HG02610 (cell line): ENCODE measurements around the gene DMAC2L.

Source experiments
- ATAC-seq: cut with Tn5 transposase; IDR thresholded peaks from one replicate; pipeline ENCODE4 v1.9.1; 2021; ENCODE audit warnings: mild to moderate bottlenecking, moderate library complexity; ENCODE audit not compliant: unreplicated experiment

Gene DMAC2L

GRCh38 chr14:50321009-50321660 is 9.0 kb downstream of the DMAC2L start:
- peak; percentile 88 for ATAC-seq

DNA sequence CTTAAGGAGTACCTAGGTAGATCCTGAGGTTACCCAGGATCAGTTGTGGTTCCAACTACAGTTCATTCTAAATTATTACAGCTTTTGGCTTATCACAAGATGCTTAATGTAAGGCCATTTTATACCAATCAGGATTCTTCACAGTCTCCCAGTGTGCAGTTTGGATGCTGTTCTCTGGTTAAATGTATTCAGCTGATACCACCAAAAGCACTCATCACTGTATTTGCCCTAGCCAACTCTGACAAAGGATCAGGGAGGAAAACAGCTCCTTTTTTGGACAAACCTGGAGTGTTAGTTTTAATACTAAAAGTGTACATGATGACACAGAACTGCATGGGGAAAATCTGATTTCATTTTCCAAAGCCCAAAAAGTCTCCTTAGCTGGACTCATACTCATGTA is 19.5 kb downstream of the DMAC2L start:
- ATAC-seq, result no peak

DNA sequence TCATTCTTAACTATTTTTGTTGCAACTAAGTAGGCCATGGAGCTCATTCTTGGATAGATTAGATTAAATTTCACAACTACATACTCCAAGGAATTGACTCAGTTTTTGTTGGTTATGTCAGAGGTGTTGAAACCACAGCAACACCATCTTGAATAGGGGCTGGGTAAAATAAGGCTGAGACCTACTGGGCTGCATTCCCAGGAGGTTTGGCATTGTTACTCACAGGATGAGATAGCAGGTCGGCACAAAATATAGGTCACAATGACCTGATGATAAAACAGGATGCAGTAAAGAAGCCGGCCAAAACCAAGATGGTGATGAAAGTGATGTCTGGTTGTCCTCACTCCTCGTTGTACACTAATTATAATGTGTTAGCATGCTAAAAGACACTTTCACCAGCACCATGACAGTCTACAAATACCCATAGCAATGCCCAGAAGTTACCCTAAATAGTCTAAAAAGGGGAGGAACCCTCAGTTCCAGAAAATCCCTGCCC is 20.9 kb downstream of the DMAC2L start:
- no peak for ATAC-seq

- ATAC-seq, result no peak
Measured at GRCh38 chr14:50334211-50334610, 22.1 kb downstream of the DMAC2L start.

DNA sequence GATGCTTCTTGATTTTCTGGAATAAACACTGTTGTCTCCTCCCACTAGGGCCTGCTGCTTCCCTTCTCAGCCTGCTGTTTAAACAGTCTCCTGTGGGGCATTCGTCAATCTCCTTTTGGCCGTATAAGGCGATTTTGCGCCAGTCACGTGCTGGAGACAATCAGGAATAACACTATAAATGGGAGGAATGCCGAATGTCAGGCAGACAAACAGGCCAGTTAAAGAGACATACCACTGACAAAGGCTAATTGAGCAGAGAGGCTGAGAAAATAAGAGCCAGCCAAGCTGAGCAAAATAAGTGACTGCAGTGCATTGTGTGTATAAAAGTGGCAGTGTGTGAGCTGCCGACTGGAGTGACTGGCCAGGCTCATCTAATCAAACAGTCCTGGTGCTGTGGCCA is 23.3 kb downstream of the DMAC2L start:
- ATAC-seq, result no peak

DNA sequence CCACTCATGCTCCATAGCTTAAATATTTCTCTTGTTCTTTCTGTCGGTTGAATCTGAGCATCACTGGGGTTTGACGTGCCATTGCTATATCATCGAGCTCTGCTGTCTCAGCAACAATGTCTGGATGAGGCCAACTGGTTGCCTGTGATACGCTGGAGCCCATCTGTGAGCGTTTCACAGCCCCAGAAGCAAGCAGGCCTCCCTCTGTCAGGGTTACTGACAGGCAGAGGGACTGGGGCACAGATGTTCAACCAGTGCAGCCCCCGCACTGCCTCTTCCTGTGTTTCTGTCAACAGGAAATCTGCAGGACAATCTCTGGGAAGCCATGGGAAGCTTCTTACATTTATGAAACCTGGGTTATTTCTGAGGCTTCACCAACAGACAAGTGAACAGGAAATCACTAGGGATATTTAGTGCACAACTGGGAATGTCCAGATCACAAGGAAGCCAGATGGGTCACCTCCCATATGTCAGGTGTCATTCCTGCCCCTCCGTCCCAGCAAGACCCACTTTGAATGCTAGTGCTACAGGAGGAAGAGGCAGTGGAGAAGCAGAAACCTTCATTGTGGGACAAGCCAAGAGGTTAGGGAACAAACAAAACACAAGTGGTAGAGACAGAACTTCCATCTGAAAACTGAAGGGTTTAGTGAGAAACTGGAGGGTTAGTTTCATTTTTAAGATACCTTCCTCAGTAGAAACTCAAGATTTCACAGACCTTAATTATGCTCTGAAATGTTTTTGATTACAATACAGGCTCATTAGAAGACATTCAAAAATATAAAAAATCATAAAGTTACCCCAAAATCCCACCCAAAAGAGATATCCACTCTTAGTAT is 24.1 kb downstream of the DMAC2L start:
- ATAC-seq, result no peak

- ATAC-seq, result no peak
Measured at GRCh38 chr14:50338587-50338986, 26.5 kb downstream of the DMAC2L start.

DNA sequence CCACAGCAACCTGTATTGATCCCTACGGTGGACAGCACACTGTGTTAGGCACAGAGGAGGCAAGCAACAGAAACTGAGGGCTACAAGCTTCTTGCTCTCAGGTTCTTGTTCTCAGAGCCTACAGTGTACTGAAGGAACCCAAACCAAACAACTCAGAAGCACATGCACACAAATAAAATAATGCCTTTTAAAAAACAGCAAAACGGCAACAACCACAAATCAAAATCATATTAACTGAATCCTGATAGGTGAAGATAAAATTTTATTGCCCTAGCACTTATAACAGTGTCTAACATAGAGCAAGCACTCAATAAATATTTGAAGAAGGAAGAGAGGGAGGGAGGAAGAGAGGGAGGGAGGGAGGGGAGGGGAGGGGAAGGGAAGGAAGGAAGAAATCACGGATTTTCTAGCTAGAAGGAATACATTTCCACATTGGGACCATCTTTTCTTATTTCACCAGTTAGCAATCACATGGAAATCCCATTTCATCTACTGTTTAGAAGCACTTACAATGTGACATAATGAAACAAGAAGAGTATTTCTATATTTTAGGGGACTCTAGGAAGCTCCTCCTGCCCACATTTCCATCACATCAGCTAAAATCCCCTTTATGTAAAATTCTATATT is 27.2 kb downstream of the DMAC2L start:
- ATAC-seq, result no peak

- ATAC-seq, result no peak
Measured at GRCh38 chr14:50340045-50340444, 27.9 kb downstream of the DMAC2L start.

GRCh38 chr14:50340963-50341362 is 28.8 kb downstream of the DMAC2L start:
- no peak for ATAC-seq

DNA sequence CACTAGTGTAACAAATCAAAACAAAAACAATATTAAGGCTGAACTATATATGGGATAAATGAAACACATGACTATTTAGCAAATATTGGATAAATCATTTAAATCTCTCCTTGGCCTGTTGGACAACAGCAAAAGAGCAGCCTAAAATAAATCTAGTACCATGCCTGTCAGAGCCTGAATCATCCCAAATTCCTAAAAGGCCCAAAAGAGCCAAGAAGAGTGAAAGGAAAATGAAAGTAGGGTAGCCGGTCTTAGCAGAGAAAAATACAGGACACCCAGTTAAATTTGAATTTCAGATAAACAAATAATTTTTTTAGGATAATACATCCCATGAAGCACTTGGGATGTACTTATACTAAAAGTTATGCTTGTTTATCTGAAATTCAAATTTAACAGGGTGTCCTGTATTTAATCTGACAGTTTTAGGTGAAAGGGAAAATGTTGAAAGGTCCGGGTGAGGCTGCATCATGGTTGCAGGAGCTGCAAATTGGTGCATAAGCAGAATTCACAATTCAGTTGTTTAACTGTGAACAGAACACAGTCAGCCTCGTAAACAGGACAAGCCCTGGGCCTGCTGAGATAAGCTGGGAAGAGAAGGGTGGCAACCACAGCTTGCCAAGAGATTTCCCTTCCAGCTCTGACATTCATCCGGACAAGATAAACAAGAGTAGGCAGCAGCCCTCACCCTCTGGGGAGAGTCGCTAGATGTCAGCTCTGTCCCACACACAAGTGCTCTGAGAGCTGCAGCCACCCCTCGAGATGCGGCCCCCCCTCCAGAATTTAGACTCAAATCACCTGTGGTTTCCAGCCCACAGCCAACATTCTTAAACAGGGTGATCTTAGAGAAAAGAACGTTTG is 30.3 kb downstream of the DMAC2L start:
- ATAC-seq, result peak; percentile 50

DNA sequence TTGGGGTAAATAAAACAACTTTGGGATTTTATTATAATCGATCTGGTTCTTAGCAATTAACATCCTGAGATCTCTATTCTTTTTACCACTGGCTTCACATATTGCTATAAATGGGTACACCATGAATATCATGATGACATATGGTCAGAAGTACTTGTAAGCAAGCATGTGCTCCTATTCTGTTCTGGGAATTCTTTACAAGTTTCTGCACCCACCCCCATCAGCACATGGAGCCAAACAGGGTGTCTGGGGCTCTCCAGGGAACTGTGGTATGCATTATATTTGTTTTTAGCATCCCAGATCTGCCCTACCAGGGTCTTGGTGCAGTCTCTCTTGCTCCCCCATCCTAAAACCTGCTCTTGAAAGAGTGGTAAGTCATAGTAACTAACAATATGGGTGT is 31.3 kb downstream of the DMAC2L start:
- no peak for ATAC-seq

DNA sequence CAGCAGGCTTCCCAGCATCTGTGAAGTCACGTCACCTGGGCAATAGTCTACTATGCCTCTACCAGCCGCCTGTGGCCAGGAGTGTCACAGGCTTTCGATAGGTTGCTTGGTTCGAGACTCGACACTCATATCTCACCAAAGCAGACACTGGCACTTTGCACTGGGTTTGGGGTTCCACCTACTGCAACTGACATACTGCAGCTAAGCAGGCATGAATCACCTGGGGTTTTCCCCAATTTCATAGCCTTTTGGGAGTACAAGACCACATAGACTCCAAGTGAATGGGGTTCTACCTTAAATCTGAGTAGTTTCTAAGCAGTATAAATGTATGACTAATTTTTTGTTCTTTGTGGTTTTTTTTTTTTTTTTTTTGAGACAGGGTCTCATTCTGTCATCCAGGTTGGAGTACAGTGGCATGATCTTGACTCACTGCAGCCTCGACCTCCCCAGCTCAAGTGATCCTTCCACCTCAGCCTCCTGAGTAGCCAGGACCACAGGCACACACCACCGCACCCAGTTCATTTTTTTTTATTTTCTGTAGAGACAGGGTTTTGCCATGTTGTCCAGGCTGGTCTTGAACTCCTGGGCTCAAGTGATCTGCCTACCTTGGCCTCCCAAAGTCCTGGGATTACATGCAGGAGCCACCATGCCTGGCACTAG is 32.1 kb downstream of the DMAC2L start:
- ATAC-seq, result peak; percentile 88

DNA sequence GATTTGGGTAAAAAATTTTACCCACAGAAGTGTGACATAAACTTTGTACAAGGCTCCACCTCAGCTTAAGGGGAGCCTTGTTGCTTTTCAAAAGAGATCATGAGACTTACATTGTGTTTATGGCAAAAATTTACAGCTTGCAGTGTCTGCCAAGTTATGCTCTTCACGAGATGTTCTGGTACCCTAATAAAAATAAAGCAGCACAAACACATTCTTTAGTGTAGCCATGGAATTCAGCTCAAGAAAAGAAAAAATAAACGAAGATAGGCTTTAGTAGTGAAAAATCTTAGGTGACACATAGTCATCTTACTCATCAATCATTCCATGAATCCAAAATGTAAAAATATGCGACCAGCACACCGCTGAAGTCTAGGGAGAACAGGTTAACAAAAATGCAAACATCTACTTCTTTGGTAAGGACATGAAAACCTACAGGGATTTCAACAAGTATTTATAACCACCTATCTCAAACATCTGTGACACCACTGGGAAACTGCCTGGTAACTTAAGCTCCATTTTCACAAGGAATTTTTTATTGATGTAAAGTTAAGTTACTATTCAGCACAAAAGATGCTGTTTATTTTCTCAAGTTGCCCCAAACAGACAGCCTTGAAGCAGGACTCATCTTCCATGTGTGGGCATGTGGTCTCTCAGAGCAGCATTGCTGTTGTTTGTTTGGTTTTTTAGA is 32.9 kb downstream of the DMAC2L start:
- ATAC-seq, result no peak

GRCh38 chr14:50345846-50346422 is 33.8 kb downstream of the DMAC2L start:
- no peak for ATAC-seq

- ATAC-seq, result no peak
Measured at GRCh38 chr14:50347521-50347920, 35.4 kb downstream of the DMAC2L start.

GRCh38 chr14:50348933-50349332 is 36.8 kb downstream of the DMAC2L start:
- no peak for ATAC-seq

- ATAC-seq, result no peak
Measured at GRCh38 chr14:50350975-50351374, 38.9 kb downstream of the DMAC2L start.

DNA sequence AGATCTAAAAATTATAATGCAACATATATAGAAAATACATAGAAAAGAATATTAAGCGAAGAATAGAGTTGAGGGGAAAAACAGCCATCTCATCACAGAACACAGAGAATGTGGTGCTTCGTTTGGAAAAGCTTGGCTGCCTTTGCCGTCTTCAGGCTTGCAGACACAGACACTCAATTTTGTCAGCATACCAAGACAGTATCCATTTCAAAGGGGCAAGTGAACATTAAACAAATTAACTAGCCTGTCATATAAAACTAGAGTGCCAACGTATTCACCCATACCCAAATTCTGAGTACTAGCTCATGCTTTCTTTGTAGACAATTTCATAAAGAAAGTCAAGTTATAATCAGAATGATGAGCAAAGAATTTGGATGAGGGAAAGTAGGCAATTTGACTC is 40.5 kb downstream of the DMAC2L start:
- ATAC-seq, result no peak
